GM21367 (cell line): ENCODE measurements around the gene EFCAB11.

Experiments
- ATAC-seq: cut with Tn5 transposase; IDR thresholded peaks from one replicate; pipeline ENCODE4 v1.9.1; 2021; ENCODE audit not compliant: unreplicated experiment

EFCAB11 gene

DNA sequence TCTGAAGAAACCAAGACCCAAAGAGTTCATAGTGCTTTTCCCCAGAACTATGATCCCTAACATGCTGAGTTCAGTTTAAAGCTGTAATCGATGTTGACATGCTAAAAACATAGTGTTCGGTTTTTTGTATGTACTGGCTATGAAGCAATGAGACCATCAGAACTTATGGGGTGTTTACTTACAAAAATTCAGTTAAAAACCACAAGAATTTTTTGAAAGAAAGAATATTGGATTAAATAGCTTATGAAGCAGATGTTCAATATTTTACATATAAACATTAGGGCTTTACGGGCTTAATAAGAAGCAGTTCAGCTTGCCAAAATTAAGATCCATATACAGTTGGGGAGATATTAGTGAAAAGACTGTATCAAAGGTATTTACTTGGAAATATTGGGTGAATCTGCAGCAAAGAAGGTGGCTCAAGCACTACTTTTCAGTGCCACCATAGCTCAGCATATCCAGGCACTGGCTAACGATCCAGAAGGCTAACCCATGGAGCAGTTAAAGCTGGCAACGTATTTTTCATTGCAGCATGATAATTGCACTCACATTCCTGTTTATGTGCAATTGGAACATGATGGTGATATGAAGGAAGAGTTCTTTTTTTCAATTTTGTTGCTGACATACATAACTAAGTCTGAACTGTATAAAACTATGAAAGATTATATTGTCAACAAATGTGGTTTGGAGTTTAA lies 125.9 kb downstream of the EFCAB11 start:
- ATAC-seq, result no peak

DNA sequence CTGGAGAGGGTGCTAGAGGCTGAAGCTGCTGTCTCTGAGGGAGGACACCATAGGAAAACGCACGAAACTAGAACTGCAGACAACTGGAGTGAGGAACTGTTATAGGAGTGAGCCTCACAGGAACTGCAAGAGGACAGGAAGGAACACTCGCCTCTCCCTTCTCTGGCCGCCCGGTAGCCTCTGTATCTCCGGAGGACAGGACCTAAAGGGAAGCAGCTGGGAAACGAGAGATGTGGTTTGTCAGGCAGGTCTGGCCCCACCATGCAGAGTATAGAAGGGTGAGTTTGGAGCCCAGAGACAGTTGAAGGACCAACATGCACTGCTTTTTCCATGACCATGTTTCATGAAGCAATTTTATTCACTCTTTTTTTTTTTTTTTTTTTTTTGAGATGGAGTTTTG lies 127.3 kb downstream of the EFCAB11 start:
- no peak for ATAC-seq

DNA sequence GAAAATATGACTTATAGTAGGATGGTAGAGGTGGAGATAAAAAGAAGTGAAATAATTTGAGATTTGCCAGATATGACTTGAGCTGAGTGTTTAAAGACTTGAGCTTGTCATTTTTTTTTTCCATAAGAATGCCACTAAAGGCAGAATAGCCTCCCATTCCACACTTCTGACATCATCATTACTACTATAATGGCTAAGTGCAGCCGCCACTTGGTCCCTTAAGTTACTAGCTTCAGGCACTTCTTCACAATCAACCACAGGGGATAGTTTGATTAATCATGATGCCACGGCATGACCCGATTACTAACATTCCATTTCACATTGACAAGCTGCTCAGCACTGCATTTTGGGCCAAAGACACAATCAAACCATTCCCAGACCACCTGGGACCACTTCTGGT lies 127.9 kb downstream of the EFCAB11 start:
- no peak for ATAC-seq

DNA sequence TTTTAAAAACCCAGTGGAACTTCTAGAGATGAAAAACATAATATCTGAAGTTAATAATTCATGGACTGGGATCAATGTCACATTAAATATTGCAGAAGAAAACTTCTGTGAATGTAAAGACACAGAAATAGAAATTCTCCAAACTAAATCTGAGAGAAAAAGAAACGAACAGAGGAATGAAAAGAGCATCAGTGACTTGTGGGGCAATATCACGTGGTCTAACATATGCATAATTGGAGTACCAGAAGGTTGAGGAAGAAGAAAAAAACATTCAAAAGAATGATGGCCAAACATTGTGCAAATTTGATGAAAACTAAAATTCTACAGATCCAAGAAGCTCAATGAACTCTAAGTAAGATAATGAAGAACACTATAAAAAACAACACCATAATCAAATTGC lies 130.8 kb downstream of the EFCAB11 start:
- no peak for ATAC-seq

DNA sequence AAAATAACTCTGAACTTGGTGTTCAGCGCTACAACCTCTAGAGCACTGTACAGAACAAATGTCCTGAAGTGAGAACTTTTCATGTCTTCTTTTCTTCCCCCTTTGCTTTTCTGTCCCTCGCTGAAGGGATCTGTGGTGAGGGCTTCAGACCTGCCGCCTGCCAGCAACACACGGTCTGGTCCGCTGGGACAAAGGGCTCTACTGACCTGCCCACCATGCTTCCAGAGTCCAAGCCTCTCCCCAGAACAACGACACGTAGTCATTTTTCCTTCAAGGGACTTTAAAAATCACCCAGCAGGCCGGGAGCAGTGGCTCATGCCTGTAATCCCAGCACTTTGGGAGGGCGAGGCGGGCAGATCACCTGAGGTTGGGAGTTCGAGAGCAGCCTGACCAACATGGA lies 140.4 kb downstream of the EFCAB11 start:
- no peak for ATAC-seq

DNA sequence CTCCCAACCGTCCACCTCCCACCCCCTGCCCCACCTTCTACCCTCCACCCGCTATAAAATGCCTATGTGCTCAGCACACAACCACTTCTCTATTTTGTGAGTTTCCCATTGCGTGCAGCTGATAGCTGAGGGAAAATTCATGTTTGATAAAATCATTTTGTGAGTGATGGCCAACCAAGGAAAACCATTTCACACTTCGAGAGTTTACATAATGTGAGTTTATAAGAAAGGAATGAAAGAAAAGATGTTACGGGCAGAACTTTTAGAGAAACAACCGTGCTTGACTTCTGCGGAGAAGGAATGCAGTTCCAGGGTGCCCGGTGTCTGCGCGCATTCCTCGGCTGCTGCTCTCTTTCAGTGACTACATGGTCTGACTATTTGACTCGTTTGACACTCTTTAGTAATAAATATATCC lies 140.9 kb downstream of the EFCAB11 start:
- no peak for ATAC-seq

DNA sequence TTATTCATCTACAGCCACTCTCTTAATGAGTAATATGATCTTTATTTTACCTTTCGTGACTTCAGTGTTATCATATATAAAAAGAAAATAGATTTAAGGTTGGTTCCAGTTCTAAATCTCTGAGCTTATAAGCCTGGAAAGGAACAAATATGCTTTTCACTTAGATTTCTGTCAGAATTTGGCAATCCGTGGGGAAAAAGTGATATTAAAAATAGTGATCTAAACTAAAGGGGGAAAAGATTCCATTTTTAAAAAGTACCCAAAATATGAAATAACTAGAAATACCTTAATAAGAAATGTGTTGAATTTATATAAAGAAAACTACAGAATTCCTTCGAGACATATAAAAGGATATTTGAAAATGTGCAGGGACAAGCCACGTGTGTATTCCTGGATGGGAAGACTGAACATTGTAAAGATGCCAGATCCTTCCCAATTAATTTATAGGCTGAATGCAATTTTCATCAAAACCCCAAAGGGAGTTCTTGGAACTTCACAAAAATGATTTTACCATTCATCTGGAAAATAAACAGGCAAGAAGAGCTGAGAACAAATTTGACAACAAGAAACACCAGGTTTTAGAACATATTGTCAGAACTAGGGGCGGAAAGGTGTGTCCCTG lies 142.5 kb downstream of the EFCAB11 start:
- ATAC-seq, result no peak

DNA sequence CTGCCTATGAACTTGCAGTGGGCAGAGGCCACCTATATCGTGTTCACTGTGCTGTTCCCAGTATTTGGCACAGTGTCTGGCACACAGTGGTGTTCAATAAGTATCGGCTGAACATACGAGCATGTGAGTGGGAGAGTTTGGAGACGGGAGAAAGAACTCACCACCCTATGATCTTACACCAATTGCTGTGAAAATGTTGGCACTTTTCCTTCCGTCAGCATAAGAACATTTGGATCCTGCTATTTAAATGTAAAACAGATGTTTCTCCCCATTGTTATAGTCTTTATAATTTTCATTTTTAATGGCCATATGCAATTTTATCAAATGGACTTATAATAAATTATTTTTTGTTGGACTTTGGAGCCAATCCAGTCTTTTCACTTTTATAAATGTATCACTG lies 144.4 kb downstream of the EFCAB11 start:
- no peak for ATAC-seq

DNA sequence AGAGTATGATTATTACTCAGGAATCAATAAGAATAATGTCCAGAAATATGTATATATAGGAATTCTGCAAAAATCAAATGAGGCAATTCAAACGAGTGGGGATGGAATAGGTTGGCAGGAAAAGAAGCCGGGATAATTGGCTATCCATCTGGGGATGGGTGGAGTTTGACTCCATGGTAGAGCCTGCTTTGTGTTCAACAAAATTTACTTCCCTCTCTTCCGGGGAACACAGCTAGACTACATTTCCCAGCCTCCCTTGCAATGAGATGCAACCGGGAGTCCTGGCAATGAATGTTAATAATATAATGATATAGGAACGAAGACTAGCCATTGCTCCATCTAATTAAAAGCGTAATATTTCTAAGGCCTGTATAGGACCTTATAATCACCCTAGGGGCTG lies 146.6 kb downstream of the EFCAB11 start:
- no peak for ATAC-seq

DNA sequence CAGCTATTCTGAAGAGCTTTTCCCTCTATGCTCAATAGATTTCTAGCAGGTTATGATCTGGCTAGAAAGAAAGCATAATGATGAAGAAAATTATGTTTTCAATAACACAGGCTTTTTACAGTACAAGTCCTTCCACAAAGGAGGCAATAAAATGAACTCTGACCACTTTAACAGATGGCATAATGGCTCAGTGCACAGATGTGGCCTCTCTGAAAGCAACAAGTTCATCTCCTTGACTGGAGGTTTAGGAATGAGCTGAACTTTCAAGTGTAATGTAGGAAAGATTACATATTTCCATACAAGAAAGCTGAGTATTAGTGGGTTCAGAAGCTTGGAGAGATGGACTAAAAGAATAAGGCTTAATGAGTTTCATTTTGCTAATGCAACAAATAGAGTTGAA lies 147.4 kb downstream of the EFCAB11 start:
- no peak for ATAC-seq

DNA sequence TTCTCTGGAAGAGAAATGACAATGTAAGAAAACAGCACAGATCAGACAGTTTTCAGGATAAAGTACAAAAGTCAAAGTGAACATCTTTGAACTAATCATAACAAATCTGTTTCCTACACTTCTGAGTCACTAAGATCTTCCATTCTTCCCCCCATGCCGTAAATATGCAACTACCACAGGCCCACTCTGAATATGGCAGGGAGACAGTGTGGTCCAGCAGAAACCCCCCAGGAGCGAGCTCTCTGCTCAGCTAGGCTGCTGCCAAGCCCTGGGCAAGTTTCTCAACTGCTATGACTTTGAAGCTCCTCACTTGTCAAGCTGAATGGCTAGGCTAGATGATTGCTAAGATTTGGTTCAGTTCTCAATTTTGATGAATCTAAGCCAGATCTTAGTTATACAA lies 148.1 kb downstream of the EFCAB11 start:
- no peak for ATAC-seq

DNA sequence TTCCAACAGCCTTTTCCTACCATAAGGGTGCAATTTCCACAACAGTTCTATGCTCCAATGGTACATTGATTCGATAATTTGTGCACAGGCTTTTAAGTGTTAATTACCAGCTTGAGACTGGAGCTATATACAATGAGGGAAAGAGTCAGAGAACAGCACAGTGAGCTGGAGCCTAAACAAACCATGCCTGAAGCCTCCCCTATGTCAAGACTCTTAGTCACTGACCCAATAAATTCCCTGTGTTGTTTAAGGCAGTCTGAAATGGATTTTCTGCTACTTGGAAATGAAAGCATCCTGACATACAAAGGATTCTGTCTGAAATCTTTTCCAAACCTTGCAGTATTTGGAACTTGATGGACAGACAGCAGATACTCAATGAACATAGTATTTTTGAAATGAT lies 149.0 kb downstream of the EFCAB11 start:
- no peak for ATAC-seq

DNA sequence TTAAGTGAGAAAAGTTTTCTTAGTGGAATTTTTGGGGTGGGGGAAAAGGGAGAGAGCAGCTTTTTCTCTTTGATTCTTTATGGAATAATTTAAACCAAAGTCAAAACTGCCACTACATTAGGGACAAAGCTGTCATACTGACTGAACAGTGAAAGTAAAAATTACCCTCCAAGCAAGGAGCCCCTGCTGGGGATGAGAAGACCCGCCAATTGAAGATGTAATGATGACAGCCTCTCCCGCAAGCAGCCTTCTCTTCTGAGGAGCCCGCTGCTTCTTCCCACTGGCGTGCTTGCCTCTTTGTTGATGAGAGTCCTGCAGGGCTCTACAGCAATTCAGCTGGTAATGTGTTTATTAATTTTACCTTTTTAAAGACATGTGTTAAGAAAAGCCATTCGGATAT lies 151.0 kb downstream of the EFCAB11 start:
- ATAC-seq, result no peak

DNA sequence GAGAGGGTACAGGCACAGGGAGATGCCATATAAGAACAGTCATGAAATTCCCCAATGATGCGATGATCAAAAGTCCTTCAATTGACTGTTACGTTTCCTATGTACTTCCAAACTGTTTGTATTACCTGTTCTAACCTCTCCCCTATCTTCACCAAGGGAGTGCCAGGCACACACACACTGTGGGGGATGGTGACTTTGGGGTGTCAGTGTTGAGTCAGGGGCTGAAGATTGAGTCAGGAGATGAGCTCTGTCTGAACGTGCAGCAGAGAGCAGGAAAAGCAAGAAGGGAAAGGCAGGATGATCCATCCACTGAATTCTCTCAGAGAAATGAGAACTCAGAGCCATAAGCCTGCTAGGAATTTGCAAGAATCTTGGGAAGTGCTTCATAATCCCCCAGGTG lies 153.4 kb downstream of the EFCAB11 start:
- no peak for ATAC-seq

DNA sequence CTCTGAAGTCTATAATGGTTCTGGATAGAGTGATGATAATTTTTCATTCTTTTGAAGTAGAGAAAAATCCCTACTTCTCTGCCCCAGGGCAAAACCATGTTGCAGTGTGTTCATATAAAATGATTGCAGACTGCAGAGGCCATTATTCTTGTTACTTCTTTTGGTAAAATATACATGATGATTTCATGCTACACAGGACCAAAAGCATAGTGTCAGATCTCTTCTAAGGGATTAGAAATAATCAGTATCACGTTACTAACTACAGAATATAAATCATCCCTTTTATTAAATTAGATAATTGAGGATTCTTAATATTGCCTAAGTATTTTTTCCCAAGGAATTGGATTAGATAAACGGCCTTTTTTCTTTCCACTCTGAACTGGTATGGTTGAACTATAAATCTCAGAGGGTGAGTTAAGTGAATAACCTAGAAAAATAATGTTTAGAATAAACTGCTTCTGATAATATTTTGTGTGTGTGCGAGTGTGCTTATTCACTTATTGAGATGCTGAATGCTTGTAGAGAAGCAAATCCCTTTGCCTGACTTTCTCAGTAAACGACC lies 156.2 kb downstream of the EFCAB11 start:
- no peak for ATAC-seq

DNA sequence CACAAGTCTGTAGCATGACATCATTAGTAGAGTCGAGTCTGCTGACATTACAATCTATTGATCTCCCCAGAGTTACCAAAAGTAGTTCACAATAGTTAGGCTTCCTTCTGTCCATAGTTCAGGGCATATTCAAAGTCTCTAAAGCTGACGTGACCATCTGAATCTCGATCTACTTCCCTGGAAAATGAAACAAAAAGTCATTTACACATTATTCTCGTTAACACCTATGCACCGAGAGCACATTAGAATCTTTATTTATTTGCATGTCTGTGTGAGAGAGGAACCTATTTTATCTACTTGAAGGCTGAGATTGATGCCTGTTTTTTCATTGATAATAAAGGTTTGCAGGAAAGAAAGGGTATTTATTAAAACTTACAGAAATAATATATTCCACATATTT lies 157.4 kb downstream of the EFCAB11 start:
- no peak for ATAC-seq

DNA sequence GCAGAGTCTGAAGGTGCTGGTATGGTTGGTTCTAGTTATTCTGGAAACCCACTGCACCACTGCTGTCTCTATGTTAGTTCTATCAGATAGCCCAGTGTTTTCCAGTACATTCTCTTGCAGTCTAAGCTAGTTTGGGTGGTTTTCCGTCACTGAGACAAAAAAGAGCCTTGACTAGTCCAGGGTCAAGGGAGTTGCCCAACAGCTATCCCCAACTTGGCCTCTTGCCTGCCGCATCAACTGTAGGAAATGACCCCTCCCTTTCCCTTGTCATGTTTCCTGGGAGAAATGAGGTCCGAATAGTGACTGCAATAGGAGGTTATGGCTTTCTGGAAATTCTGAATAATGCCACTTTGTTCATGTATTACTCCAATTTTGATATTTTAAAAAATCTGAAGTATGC lies 160.4 kb downstream of the EFCAB11 start:
- ATAC-seq, result no peak

DNA sequence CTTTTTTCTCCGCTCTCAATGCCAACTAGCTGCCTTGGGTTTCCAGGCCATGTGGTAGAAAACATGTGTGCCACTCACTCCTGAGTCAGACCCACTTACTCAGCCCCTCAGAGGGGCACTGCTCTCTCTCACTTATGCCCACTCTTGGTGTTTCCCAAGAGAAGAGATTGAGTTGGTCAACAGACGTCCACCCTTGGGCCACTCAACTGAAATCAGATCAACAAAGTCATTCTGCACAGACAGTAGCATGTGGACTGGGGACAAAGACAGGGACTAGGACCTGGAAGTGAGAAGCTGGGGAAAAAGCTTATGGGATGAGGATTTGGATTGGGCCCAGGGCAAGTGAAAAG lies 161.2 kb downstream of the EFCAB11 start:
- no peak for ATAC-seq

DNA sequence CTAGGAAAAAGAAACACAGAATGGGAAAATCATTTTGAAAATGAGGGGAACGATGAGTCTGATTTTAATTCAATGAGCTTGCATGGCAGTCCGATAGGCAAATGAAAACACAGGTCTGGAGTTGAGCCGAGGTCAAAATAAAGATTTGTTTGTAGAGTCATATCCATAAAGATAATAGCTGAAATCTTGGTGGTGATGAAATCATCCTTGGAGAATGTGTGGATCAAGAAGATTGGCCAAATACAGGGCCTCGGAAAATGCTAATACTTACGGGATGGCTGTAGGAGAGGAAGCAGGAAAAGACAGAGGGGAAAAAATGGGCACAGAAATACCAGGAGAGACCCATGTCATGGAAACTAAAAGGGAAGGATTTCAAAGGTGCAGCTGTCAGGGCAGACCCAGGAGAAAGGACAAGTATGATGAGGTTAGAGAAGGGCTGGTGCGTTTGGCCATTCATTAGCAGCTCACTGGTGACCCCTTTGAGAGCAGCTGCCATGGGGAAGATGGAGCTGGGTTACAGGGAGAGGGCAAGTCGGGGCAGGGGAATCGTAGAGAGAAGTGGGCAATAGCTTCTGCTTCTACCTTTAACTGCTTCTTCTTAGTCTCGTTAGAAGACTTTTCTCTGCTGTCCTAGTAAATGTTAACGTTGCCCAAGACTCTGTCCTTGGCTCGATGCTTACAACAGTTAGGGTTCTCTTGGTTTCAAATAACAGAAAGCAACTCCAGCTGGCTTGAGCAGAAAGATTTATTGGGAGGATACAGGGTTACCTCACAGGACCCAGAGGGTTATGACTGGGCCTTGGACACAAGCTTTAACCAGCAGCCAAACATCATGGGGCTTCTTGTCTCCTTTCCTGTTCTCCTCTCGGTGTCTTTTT lies 161.8 kb downstream of the EFCAB11 start:
- ATAC-seq, result no peak

DNA sequence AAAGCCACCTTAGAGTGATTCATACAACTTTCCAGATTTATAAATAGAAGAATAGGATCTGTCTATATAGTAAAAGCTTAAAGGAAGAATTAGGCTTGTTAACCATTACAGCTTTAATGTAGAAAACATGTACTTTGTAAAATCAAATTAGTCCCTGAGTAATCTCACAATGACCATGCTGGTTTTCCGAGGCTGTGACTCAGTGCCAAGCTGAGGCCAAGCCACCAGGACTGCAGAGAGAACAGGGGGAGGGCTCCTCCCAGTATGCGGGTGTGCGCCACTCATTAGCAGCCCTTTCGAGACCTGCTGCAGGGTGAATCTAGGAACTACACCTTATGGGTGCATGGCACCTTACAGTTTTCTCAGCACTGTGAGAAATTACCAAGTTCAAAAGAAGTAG lies 167.0 kb downstream of the EFCAB11 start:
- ATAC-seq, result no peak

DNA sequence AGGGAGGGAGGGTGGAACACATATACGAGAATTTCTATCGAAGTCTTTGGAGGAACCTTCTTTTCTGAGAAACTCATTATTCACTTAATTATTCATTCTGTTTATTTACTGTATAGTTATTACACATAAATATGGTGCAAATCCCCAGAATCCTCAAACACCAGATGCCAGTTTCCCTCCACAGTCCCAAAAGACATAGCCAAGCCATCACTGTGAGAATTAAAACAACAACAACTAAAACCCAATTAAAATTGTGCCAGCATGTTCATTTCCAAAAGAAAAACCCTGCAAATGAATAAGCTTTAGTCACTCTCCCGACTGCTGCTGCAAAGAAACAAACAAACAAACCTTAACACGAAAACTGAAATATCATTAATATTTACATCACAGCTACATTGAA lies 173.5 kb downstream of the EFCAB11 start:
- no peak for ATAC-seq

DNA sequence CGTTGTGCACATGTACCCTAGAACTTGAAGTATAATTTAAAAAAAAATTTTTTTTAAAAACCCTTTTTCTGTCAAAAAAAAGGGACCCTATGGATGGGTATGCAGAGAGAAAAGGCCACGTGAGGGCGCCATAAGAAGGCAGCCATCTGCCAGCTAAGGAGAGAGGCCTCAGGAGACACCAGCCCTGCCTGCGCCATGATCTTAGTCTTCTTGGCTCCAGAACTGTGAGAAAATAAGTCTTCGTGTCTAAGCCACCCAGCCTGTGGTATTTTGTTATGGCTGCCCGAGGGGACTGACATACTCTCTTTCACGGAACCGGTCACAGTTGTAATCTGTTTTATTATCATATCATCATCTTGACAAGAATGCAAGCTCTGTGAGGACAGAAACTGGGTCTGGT lies 174.8 kb downstream of the EFCAB11 start:
- no peak for ATAC-seq
